ENCODE results near the gene CYBRD1.
"Not testable (repeated sequence)": the region's sequence is repeated elsewhere in the genome, so short reads cannot be mapped to it uniquely, and the experiment has no call there.

Gene CYBRD1

DNA sequence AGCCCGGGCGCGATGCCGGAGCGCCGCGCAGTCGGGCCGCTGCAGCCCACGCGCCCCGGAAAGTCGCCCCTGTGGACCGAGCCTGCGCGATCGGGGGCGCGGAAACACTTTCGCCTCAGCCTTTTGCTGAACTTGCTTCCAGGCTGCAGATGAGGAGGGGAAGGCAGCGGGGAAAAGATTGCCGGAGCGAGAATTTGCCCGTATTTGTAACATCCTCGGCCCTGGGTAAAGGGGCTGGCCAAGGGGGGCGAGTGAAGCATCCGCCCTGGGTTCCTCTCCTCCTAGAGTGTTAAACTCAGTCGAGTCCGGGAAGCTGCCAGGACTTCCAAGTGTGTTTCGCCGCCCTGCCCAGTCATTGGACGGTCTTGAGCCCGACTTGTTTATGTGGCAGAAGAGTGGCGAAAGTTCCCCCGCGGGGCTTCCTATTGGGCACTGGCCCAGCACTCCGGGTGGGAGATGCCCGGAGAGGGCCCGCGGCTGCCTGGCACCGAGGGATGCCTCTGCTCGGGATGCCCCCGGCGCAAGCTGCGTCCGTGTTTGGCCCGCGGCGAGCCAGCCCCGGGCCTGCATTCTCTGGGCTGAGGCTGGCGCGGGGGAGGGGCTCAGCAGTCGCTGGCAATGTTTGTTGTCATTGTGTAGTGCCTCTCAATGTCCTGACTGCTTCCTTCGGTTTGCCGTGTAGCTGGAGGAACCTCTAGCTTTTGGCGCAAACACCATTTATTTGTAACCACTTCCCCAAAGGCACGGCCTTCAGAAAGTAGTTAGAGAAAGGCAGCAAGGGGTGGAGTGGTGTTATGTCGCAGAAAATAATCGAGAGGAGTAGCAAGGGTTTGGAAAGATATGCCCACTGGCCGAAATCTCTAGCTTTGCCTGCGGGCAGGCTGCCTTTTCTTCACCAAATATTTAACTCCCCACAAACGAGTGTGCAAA is 1.1 kb downstream of the CYBRD1 start:
- in situ Hi-C loops (cut with MboI; ENCODE audit: low sequenced_read_pairs) = no loop called here
- peak overlapping the region; percentile 49 for H3K4me3 ChIP-seq
- peak; percentile 53 to 79 for DNase-seq (ENCODE audit: low spot score in 2 of 2)

DNA sequence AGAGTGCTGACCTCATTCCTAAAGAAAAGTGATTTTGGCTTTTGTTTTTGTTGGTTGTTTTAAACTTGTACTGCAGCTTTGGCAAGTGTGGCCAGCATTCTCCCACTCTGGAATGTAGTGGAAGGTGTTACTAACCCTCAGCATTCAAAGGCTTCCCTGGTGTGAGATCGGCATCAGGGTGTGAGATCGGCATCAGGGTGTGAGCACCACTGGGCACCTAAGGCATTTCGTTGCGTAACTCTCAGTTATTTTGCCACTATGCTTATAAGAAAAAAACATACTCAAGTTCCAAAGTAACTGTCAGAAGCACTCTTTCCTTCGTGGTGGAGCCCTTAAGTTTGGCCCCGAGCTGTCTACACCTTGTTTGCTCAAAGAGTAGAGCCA is 1.7 kb downstream of the CYBRD1 start:
- H3K4me1 ChIP-seq = peaks cover 8% of the 10 kb centered on the region
- no peaks in the 10 kb centered on the region for H3K27me3 ChIP-seq (ENCODE audit: low read depth)
- H3K4me3 ChIP-seq = peak overlapping the region; percentile 49
- no peaks in the 10 kb centered on the region for H3K9me3 ChIP-seq
- DNase-seq (ENCODE audit: low spot score in 2 of 2) = peak in 1 of 2 experiments; percentile 18
- in situ Hi-C loops (cut with MboI; ENCODE audit: low sequenced_read_pairs) = no loop called here
- no peaks in the 10 kb centered on the region for H3K36me3 ChIP-seq (replicated peaks)

More for the DNA sequence above, 1.1 kb downstream of the CYBRD1 start:
- Histone ChIP-seq H3K4me1 (peaks cover 8% of the 10 kb centered on the region), H3K36me3 (replicated peaks) (no peaks in the 10 kb centered on the region), H3K27me3 (ENCODE audit: low read depth) (no peaks in the 10 kb centered on the region), H3K9me3 (no peaks in the 10 kb centered on the region)

DNA sequence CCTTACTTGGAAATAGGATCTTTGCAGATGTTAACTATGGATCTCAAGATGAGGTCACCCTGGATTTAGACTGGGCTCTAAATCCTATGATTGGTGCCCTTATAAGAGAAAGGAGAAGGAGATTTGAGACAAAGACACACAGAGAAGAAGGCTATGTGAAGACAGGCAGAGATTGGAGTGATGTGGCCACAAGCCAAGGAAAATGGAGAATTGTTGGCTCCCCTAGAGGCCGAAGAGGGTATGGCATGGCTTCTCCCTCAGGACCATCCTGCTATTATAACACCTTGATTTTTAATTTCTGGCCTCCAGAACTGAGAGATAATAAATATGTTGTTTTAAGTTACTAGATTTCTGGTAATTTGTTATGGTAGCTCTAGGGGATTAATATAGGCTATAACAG is 7.6 kb downstream of the CYBRD1 start:
- no peak overlapping the region for H3K4me3 ChIP-seq
- no peaks in the 10 kb centered on the region for H3K9me3 ChIP-seq
- H3K36me3 ChIP-seq (replicated peaks) = no peaks in the 10 kb centered on the region
- in situ Hi-C loops (cut with MboI; ENCODE audit: low sequenced_read_pairs) = no loop called here
- H3K27me3 ChIP-seq (ENCODE audit: low read depth) = no peaks in the 10 kb centered on the region
- DNase-seq (ENCODE audit: low spot score in 2 of 2) = peak in 1 of 2 experiments; percentile 53
- H3K4me1 ChIP-seq = no peaks in the 10 kb centered on the region

DNA sequence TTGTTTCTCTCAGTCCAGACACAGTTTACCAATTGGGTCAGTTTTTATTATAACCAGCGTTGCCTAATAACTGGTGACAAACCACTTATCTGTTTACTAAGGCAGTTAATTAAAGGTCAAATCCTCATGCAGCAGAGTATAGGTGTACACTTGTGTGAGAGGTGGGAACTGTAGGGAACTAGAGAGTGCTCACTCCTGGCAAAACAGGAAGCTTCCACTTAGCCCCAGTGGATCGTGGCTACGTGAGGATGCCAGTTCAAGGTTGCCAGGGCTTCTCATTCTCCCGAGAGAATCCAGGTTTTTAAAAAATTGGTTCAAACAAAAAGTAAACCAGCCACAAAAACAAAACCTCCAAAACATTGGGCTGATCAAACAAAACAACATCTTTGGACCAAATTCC is 8.1 kb downstream of the CYBRD1 start:
- no peak for DNase-seq (ENCODE audit: low spot score in 2 of 2)
- Histone ChIP-seq H3K9me3 (no peaks in the 10 kb centered on the region), H3K4me1 (no peaks in the 10 kb centered on the region), H3K27me3 (ENCODE audit: low read depth) (no peaks in the 10 kb centered on the region), H3K36me3 (replicated peaks) (no peaks in the 10 kb centered on the region), H3K4me3 (no peak overlapping the region)
- in situ Hi-C loops (cut with MboI; ENCODE audit: low sequenced_read_pairs) = no loop called here

DNA sequence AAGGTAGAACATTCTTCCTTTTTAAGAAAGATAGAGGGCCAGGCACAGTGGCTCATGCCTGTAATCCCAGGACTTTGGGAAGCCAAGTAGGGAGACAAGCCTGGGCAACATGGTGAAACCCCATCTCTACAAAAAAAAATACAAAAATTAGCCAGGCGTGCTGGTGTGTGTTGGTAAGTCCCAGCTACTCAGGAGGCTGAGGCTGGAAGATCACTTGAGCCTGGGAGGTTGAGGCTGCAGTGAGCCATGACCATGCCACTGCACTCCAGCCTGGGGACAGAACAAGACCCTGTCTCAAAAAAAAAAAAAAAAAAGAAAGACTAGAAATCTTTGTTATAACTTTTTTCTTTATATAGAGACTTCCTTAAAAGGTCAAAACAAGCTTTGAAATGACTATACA is 8.6 kb downstream of the CYBRD1 start:
- H3K9me3 ChIP-seq; H3K27me3 ChIP-seq (ENCODE audit: low read depth); in situ Hi-C loops (cut with MboI; ENCODE audit: low sequenced_read_pairs); H3K4me1 ChIP-seq; H3K4me3 ChIP-seq; H3K36me3 ChIP-seq (replicated peaks); DNase-seq (ENCODE audit: low spot score in 2 of 2): not testable (repeated sequence)

DNA sequence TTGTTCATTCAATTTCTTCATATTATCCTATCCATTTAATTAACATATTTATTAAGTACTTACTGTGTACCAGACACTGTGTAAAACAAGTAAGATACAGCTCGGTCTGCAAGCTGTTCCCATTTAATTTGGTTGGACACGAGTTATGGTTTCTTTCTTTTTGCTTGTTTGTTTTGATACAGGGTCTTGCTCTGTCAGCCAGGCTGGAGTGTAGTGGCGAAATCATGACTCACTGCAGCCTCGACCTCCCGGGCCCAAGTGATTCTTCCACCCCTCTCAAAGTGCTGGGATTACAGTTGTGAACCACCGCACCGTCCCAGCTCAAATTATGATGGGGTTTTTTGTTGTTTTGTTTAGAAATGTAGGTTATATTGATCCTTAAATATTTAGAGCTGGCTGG is 9.0 kb downstream of the CYBRD1 start:
- H3K36me3 ChIP-seq (replicated peaks) = no peaks in the 10 kb centered on the region
- in situ Hi-C loops (cut with MboI; ENCODE audit: low sequenced_read_pairs) = no loop called here
- no peaks in the 10 kb centered on the region for H3K9me3 ChIP-seq
- no peaks in the 10 kb centered on the region for H3K4me1 ChIP-seq
- H3K27me3 ChIP-seq (ENCODE audit: low read depth) = no peaks in the 10 kb centered on the region
- H3K4me3 ChIP-seq = no peak overlapping the region
- no peak for DNase-seq (ENCODE audit: low spot score in 2 of 2)

DNA sequence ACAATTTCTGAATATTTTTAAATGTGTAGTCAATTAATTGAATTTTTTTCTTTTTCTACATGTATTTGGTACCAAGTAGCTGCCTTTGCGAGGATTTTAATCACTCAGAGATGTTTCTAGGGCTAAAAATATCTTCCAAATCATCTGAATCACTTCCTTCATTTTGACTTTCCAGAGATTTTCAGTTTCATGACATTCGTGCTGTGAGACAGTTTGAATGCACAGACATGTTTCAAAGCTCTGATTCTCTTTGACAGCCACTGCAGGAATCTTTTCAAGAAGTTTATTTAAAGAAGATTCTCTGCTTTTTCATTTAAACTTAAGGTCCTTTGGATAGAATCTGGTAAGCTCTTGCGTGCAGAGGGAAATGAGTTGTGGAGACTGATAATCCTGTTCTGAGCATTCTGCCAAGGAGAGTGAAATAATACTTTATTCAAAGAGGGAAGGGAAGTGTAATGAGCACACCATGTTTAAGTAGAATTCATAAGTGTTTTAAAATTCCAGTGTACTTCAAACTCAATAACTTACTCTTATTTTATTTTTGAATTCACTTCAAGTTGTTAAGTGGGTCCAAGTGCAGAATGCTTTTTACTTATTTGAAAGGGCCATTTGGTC is 9.7 kb downstream of the CYBRD1 start:
- H3K27me3 ChIP-seq (ENCODE audit: low read depth) = no peaks in the 10 kb centered on the region
- no peak overlapping the region for H3K4me3 ChIP-seq
- no peaks in the 10 kb centered on the region for H3K9me3 ChIP-seq
- DNase-seq (ENCODE audit: low spot score in 2 of 2) = no peak
- in situ Hi-C loops (cut with MboI; ENCODE audit: low sequenced_read_pairs) = no loop called here
- no peaks in the 10 kb centered on the region for H3K36me3 ChIP-seq (replicated peaks)
- no peaks in the 10 kb centered on the region for H3K4me1 ChIP-seq

DNA sequence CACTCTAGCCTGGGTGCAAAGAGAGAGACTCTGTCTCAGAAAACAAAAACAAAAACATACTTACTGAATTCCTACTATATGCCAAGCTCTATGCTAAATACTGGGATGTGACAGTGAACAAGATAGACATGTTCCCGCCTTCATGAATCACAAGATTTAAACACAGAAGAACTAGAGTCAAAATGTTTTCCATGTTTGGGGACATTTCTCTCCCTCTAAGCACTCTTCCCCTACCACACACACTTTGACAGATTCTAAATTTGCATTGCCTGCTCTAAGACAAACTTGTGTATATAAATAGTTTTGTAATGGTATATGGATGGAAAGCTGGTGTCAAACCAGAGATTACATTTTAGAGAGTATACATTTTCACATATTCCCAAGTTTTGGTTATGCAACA is 11.1 kb downstream of the CYBRD1 start:
- no peaks in the 10 kb centered on the region for H3K36me3 ChIP-seq (replicated peaks)
- H3K4me1 ChIP-seq = no peaks in the 10 kb centered on the region
- DNase-seq (ENCODE audit: low spot score in 2 of 2) = no peak
- no peaks in the 10 kb centered on the region for H3K27me3 ChIP-seq (ENCODE audit: low read depth)
- H3K4me3 ChIP-seq = no peak overlapping the region
- in situ Hi-C loops (cut with MboI; ENCODE audit: low sequenced_read_pairs) = no loop called here
- no peaks in the 10 kb centered on the region for H3K9me3 ChIP-seq

DNA sequence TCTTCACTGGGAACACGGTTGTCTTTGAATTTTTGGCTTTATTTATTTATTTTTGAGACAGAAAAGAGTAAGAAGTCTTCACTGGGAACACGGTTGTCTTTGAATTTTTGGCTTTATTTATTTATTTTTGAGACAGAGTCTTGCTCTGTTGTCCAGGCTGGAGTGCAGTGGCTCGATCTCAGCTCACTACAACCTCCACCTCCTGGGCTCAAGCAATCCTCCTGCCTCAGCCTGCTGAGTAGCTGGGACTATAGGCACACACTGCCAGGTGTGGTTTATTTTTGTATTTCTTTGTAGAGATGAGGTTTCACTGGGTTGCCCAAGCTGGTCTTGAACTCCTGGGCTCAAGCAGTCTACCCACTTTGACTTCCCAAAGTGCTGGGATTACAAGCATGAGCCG is 13.3 kb downstream of the CYBRD1 start:
- H3K4me1 ChIP-seq; H3K36me3 ChIP-seq (replicated peaks); in situ Hi-C loops (cut with MboI; ENCODE audit: low sequenced_read_pairs); H3K9me3 ChIP-seq; H3K27me3 ChIP-seq (ENCODE audit: low read depth); H3K4me3 ChIP-seq; DNase-seq (ENCODE audit: low spot score in 2 of 2): not testable (repeated sequence)

DNA sequence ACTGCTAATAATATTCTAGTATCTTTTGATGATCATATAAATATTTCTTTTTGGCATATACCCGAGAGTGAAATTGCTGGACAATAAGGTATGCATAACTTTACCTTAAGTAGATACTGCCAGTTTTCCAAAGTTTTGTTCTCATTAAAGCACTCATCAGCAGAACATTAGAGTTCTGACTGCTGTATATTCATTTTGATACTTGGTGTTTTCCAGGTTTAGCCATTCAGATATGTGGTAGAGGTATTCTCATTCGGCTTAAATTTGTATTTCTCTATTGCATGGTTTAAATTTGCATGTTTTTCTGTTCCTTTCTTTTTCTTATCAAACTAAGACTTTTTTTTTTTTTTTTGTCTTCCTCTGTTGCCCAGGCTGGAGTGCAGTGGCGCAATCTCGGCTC is 18.2 kb downstream of the CYBRD1 start:
- no peaks in the 10 kb centered on the region for H3K36me3 ChIP-seq (replicated peaks)
- H3K4me3 ChIP-seq = no peak overlapping the region
- in situ Hi-C loops (cut with MboI; ENCODE audit: low sequenced_read_pairs) = no loop called here
- no peak for DNase-seq (ENCODE audit: low spot score in 2 of 2)
- no peaks in the 10 kb centered on the region for H3K9me3 ChIP-seq
- no peaks in the 10 kb centered on the region for H3K27me3 ChIP-seq (ENCODE audit: low read depth)
- no peaks in the 10 kb centered on the region for H3K4me1 ChIP-seq

DNA sequence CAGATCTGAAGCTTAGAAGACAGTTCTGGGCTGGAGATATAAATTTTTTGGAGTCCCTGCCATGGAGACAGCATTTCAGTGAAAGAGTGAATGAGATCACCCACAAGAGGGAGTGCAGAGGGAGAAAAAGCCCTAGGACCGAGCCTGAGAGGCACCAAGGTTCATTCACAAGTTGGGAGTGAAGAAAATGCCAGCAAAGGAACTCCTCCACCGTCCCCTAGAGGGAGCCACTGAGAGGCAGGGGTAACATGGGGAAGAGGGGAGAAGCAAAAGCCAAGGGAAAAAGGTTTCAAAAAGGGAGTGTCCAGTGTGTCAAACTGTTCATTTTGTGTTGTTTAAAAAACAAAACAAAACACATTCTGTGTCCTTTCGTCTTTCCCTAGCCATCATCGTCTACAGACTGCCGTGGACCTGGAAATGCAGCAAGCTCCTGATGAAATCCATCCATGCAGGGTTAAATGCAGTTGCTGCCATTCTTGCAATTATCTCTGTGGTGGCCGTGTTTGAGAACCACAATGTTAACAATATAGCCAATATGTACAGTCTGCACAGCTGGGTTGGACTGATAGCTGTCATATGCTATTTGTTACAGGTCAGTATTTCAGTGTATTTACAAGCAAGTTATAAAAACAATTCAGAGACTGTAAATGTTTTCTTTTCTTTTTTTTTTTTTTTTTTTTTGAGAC is 19.1 kb downstream of the CYBRD1 start:
- Histone ChIP-seq H3K4me1 (no peaks in the 10 kb centered on the region), H3K36me3 (replicated peaks) (no peaks in the 10 kb centered on the region), H3K27me3 (ENCODE audit: low read depth) (no peaks in the 10 kb centered on the region), H3K4me3 (no peak overlapping the region), H3K9me3 (no peaks in the 10 kb centered on the region)
- DNase-seq (ENCODE audit: low spot score in 2 of 2) = peak in 1 of 2 experiments; percentile 39
- in situ Hi-C loops (cut with MboI; ENCODE audit: low sequenced_read_pairs) = no loop called here

DNA sequence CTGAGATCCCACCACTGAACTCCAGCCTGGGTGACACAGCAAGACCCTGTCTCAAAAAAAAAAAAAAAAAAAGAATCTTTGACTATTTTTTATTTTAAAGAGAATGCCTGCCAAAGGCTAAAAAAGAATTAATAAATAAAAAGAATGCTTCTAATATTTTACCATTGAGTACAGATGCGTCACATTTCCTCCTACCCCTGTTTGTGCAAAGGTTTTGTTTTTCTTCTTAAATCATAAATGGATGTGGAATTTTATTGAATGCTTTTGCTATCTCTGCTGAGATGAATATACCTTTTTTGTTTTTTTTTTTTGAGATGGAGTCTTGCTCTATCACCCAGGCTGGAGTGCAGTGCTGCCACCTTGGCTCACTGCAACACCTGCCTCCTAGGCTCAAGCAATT is 22.8 kb downstream of the CYBRD1 start:
- H3K9me3 ChIP-seq = no peaks in the 10 kb centered on the region
- H3K4me1 ChIP-seq = no peaks in the 10 kb centered on the region
- H3K4me3 ChIP-seq = no peak overlapping the region
- in situ Hi-C loops (cut with MboI; ENCODE audit: low sequenced_read_pairs) = no loop called here
- no peaks in the 10 kb centered on the region for H3K36me3 ChIP-seq (replicated peaks)
- no peaks in the 10 kb centered on the region for H3K27me3 ChIP-seq (ENCODE audit: low read depth)
- no peak for DNase-seq (ENCODE audit: low spot score in 2 of 2)

DNA sequence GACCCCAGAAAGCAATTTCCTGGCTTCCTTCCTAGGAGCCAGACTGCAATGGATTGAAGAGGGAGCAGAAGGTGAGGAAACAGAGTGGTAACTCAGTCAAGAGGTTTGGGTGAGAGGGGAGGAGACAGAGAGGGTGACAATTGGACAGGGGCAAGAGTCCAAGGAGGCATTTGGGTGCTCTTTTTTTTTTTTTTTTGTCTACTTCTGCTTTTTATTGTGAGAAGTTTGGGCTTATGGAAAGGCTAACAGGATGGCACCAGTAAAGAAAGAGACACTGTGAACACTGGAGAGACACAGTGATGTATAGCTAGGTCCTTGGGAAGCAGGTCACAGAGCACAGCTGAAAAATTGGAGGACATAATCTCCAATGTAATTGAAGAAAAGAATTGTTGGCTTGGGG is 25.0 kb downstream of the CYBRD1 start:
- in situ Hi-C loops (cut with MboI; ENCODE audit: low sequenced_read_pairs) = no loop called here
- no peaks in the 10 kb centered on the region for H3K9me3 ChIP-seq
- H3K27me3 ChIP-seq (ENCODE audit: low read depth) = no peaks in the 10 kb centered on the region
- H3K4me1 ChIP-seq = no peaks in the 10 kb centered on the region
- H3K36me3 ChIP-seq (replicated peaks) = no peaks in the 10 kb centered on the region
- H3K4me3 ChIP-seq = no peak overlapping the region
- DNase-seq (ENCODE audit: low spot score in 2 of 2) = no peak

DNA sequence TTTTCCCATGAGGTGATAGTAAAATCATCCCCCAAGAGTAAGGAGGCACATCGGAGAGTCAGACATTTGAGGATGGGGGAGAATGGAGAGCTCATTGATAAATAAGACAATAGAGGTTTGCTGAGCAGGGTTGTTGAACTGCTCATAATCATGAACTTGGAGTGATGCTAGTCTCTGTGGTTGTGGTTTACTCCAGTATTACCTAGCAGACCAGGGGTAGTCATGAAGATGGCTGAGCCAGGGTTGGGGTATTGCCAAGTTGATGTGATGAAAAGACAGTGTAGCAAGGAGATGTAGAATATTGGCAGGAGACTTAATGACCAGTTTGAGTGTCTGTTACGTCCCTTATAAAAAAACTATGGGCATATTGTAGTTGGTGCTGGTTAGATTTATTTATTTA is 25.4 kb downstream of the CYBRD1 start:
- Histone ChIP-seq H3K4me3 (no peak overlapping the region), H3K9me3 (no peaks in the 10 kb centered on the region), H3K27me3 (ENCODE audit: low read depth) (no peaks in the 10 kb centered on the region), H3K4me1 (no peaks in the 10 kb centered on the region), H3K36me3 (replicated peaks) (no peaks in the 10 kb centered on the region)
- no peak for DNase-seq (ENCODE audit: low spot score in 2 of 2)
- in situ Hi-C loops (cut with MboI; ENCODE audit: low sequenced_read_pairs) = no loop called here

All from HAP-1 (cell line).